ENCODE measurements around the gene PARS2. TPM values are rescaled to one million over a fixed set of nuclear protein-coding genes. Genes with fewer than 3 reads are reported as not detected.

The PARS2 gene
- total RNA-seq, 2 donors from 2014 or later = 2.8 to 3.1 TPM

- Histone ChIP-seq H3K9me3 (peaks cover 5% of the 10 kb centered on the region), H3K27me3 (replicated peaks; ENCODE audit: insufficient read depth) (no peaks in the 10 kb centered on the region), H3K4me3 (no peak overlapping the region), H3K27ac (no peak overlapping the region), H3K36me3 (no peaks in the 10 kb centered on the region), H3K4me1 (ENCODE audit: control insufficient read depth in 1 of 2, low read depth in 2 of 2) (no peaks in the 10 kb centered on the region)
- ATAC-seq (ENCODE audit: insufficient number of reproducible peaks, low FRiP score, low read depth) (no peak), DNase-seq (ENCODE audit: low spot score) (no peak)
- TF ChIP-seq CTCF (IDR thresholded peaks at IDR 0.05) = no peak
Measured at GRCh38 chr1:54787604-54788003, 23.3 kb upstream of the PARS2 start.

- ATAC-seq (ENCODE audit: insufficient number of reproducible peaks, low FRiP score, low read depth) (no peak), DNase-seq (ENCODE audit: low spot score) (no peak)
- Histone ChIP-seq H3K27me3 (replicated peaks; ENCODE audit: insufficient read depth) (no peaks in the 10 kb centered on the region), H3K36me3 (no peaks in the 10 kb centered on the region), H3K27ac (no peak overlapping the region), H3K4me1 (ENCODE audit: control insufficient read depth in 1 of 2, low read depth in 2 of 2) (no peaks in the 10 kb centered on the region), H3K4me3 (no peak overlapping the region), H3K9me3 (no peaks in the 10 kb centered on the region)
- TF ChIP-seq CTCF (IDR thresholded peaks at IDR 0.05) = no peak
Measured at GRCh38 chr1:54786778-54787177, 22.5 kb upstream of the PARS2 start.

- Histone ChIP-seq H3K9me3 (no peaks in the 10 kb centered on the region), H3K27ac (no peak overlapping the region), H3K36me3 (no peaks in the 10 kb centered on the region), H3K4me1 (ENCODE audit: control insufficient read depth in 1 of 2, low read depth in 2 of 2) (no peaks in the 10 kb centered on the region), H3K27me3 (replicated peaks; ENCODE audit: insufficient read depth) (no peaks in the 10 kb centered on the region), H3K4me3 (no peak overlapping the region)
- DNase-seq (ENCODE audit: low spot score) (no peak), ATAC-seq (ENCODE audit: insufficient number of reproducible peaks, low FRiP score, low read depth) (no peak)
- no peak for TF ChIP-seq CTCF (IDR thresholded peaks at IDR 0.05)
Measured at GRCh38 chr1:54784066-54784465, 19.7 kb upstream of the PARS2 start.

- ATAC-seq (ENCODE audit: insufficient number of reproducible peaks, low FRiP score, low read depth) (no peak), DNase-seq (ENCODE audit: low spot score) (no peak)
- H3K4me3 ChIP-seq = no peak overlapping the region
- no peak overlapping the region for H3K27ac ChIP-seq
- no peaks in the 10 kb centered on the region for H3K27me3 ChIP-seq (replicated peaks; ENCODE audit: insufficient read depth)
- no peak for TF ChIP-seq CTCF (IDR thresholded peaks at IDR 0.05)
- no peaks in the 10 kb centered on the region for H3K9me3 ChIP-seq
- no peaks in the 10 kb centered on the region for H3K36me3 ChIP-seq
- no peaks in the 10 kb centered on the region for H3K4me1 ChIP-seq (ENCODE audit: control insufficient read depth in 1 of 2, low read depth in 2 of 2)
Measured at GRCh38 chr1:54782588-54782987, 18.3 kb upstream of the PARS2 start.

- Histone ChIP-seq H3K9me3 (no peaks in the 10 kb centered on the region), H3K27ac (no peak overlapping the region), H3K36me3 (no peaks in the 10 kb centered on the region), H3K4me3 (no peak overlapping the region), H3K27me3 (replicated peaks; ENCODE audit: insufficient read depth) (no peaks in the 10 kb centered on the region), H3K4me1 (ENCODE audit: control insufficient read depth in 1 of 2, low read depth in 2 of 2) (no peaks in the 10 kb centered on the region)
- no peak for TF ChIP-seq CTCF (IDR thresholded peaks at IDR 0.05)
- DNase-seq (ENCODE audit: low spot score) (no peak), ATAC-seq (ENCODE audit: insufficient number of reproducible peaks, low FRiP score, low read depth) (no peak)
Measured at GRCh38 chr1:54782156-54782555, 17.8 kb upstream of the PARS2 start.
